ENCODE data around the gene ZSCAN5A. TPM values are rescaled to one million over a fixed set of nuclear protein-coding genes. Genes with fewer than 3 reads are reported as not detected.

The ZSCAN5A gene
- polyA plus RNA-seq, 1 of the 3 experiments (the other 2 are of a cell fraction) = 6.8 TPM

- H3K4me2 ChIP-seq = no peak overlapping the region
- peak; percentile 26; the same call in 1 of the 2 replicates for TF ChIP-seq FOSL2 (IDR thresholded peaks at IDR 0.05; ENCODE audit: borderline replicate concordance, low read depth)
- TF ChIP-seq MAX (IDR thresholded peaks at IDR 0.05; ENCODE audit: low read depth) = no peak
- POLR2A ChIA-PET = no interaction called here
- H3K4me1 ChIP-seq (ENCODE audit: control insufficient read depth in 1 of 2, insufficient read depth in 2 of 2, low read depth in 1 of 2, low read length in 1 of 2) = peaks cover 12 to 22% of the 10 kb centered on the region in 2 experiments
- 31% methylated on average over 6 of the region's 6 CpGs for WGBS (ENCODE audit: low lambda C conversion rate)
- H3K36me3 ChIP-seq (replicated peaks in 1 of 2; ENCODE audit: control insufficient read depth in 1 of 2, insufficient read depth in 2 of 2, low read length in 1 of 2) = peaks cover 0 to 7% of the 10 kb centered on the region in 2 experiments
- no peaks in the 10 kb centered on the region for H3K79me2 ChIP-seq (ENCODE audit: insufficient read depth)
- H3K27ac ChIP-seq (ENCODE audit: low read depth in 2 of 2, low read length in 1 of 2) = peak overlapping the region in 1 of 2 experiments; percentile 44; a peak in 2 of 4 replicates
- DNase-seq = no peak
- H3K27me3 ChIP-seq (ENCODE audit: insufficient read depth) = no peaks in the 10 kb centered on the region
- H3K4me3 ChIP-seq (ENCODE audit: low read depth in 2 of 2, low read length in 1 of 2) = no peak overlapping the region
- CTCF ChIA-PET = interaction anchor here (1.7 kb wide), 1 partner anchor 21 kb away, joined by 5 read pairs; no protein-coding TSS in a partner anchor
- H3K9me2 ChIP-seq = no peaks in the 10 kb centered on the region
- no peaks in the 10 kb centered on the region for H4K20me1 ChIP-seq (ENCODE audit: insufficient read depth)
- H3K9me3 ChIP-seq = no peaks in the 10 kb centered on the region
- H2AFZ ChIP-seq (ENCODE audit: low read depth) = no peak overlapping the region
- H3K9ac ChIP-seq = no peak overlapping the region
- peaks cover 35% of the 10 kb centered on the region for H3F3A ChIP-seq (replicated peaks; ENCODE audit: insufficient read depth)
Observed at GRCh38 chr19:56273563-56274117, 41.0 kb downstream of the ZSCAN5A start.

DNA sequence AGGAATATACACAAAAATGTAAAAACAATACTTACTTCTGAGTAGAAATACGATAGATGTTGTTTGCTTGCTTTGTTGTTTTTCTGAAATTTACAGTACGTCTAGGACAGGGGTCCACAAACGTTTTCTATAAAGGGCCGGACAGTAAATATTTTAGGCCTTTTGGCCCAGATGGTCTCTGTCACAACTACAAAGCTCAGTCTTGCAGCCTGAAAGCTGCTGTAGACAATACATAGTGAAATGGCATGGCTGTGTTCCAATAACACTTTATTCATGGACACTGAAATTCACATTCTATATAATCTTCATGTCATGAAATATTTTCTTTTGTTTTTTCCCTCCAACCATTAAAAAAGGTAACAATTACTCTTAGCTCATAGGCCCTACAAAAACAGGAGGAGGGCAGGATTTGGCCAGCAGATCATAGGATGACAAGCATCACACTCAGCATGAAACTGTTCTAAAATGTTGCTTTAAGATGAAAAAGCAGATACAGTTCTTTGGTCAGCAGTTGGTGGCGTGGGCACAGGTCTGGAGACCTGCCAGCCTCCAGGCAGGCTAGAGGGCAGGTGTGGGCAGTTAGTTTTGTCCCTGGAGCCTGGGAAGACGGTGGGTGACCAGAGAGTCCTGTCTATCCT lies 42.4 kb downstream of the ZSCAN5A start, which contains the start of gene EDDM13:
Gene EDDM13, plus strand, starts transcription at position 588 of the 638 bp plus-strand sequence. CDS start 87 bp downstream, outside the sequence.
- peak; percentile 12 for DNase-seq
- H3K27ac ChIP-seq (ENCODE audit: low read depth in 2 of 2, low read length in 1 of 2) = peak within 1 kb of the TSS in 1 of 2 experiments; percentile 44; a peak in 2 of 4 replicates
- no peak within 1 kb of the TSS for H3K9ac ChIP-seq
- WGBS (ENCODE audit: low lambda C conversion rate) = 58% methylated on average over 6 of the region's 6 CpGs
- H2AFZ ChIP-seq (ENCODE audit: low read depth) = no peak within 1 kb of the TSS
- no peaks in the 10 kb centered on the region for H3K27me3 ChIP-seq (ENCODE audit: insufficient read depth)
- ChIA-PET CTCF (interaction anchor here (1.0 to 3.5 kb wide), 4 partner anchors 11 to 48 kb away, joined by 3 to 20 read pairs (median 3); no protein-coding TSS in a partner anchor), POLR2A (no interaction called here)
- H3K9me3 ChIP-seq = no peaks in the 10 kb centered on the region
- H3K36me3 ChIP-seq (replicated peaks in 1 of 2; ENCODE audit: control insufficient read depth in 1 of 2, insufficient read depth in 2 of 2, low read length in 1 of 2) = peaks cover 0 to 4% of the 10 kb centered on the region in 2 experiments
- peaks cover 35% of the 10 kb centered on the region for H3F3A ChIP-seq (replicated peaks; ENCODE audit: insufficient read depth)
- peaks cover 12 to 22% of the 10 kb centered on the region in 2 experiments for H3K4me1 ChIP-seq (ENCODE audit: control insufficient read depth in 1 of 2, insufficient read depth in 2 of 2, low read depth in 1 of 2, low read length in 1 of 2)
- no peaks in the 10 kb centered on the region for H4K20me1 ChIP-seq (ENCODE audit: insufficient read depth)
- H3K4me2 ChIP-seq = no peak within 1 kb of the TSS
- H3K79me2 ChIP-seq (ENCODE audit: insufficient read depth) = no peaks in the 10 kb centered on the region
- no peak within 1 kb of the TSS for H3K4me3 ChIP-seq (ENCODE audit: low read depth in 2 of 2, low read length in 1 of 2)
- no peaks in the 10 kb centered on the region for H3K9me2 ChIP-seq
- TF ChIP-seq MAX (IDR thresholded peaks at IDR 0.05; ENCODE audit: low read depth) (no peak), TAF1 (IDR thresholded peaks at IDR 0.05; ENCODE audit: borderline replicate concordance, low read depth, low read length) (no peak), ZBTB33 (IDR thresholded peaks at IDR 0.05; ENCODE audit: borderline replicate concordance, low read depth) (no peak), GATA2 (CRISPR knock-in tag; IDR thresholded peaks at IDR 0.05) (no peak), EP300 (IDR thresholded peaks at IDR 0.05; ENCODE audit: borderline replicate concordance in 1 of 2, low read depth in 1 of 2, low read length in 1 of 2) (no peak), YY1 (IDR thresholded peaks at IDR 0.05; ENCODE audit: low read depth) (no peak), RAD21 (IDR thresholded peaks at IDR 0.05; ENCODE audit: low read length) (no peak), EZH2phosphoT487 (IDR thresholded peaks at IDR 0.05; ENCODE audit: borderline replicate concordance, low read depth) (no peak), GABPA (IDR thresholded peaks at IDR 0.05; ENCODE audit: low read depth) (no peak), USF2 (IDR thresholded peaks at IDR 0.05; ENCODE audit: borderline replicate concordance, low read depth, low read length) (no peak), REST (IDR thresholded peaks at IDR 0.05; ENCODE audit: low read depth, low read length) (no peak), MEF2A (IDR thresholded peaks at IDR 0.05; ENCODE audit: borderline replicate concordance, low read depth) (no peak), FOSL2 (IDR thresholded peaks at IDR 0.05; ENCODE audit: borderline replicate concordance, low read depth) (no peak)
- TF ChIP-seq, protein P1, sequence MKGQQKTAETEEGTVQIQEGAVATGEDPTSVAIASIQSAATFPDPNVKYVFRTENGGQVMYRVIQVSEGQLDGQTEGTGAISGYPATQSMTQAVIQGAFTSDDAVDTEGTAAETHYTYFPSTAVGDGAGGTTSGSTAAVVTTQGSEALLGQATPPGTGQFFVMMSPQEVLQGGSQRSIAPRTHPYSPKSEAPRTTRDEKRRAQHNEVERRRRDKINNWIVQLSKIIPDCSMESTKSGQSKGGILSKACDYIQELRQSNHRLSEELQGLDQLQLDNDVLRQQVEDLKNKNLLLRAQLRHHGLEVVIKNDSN (IDR thresholded peaks at IDR 0.05; ENCODE audit: borderline replicate concordance, low read depth) = no peak
- TF ChIP-seq, protein P2, sequence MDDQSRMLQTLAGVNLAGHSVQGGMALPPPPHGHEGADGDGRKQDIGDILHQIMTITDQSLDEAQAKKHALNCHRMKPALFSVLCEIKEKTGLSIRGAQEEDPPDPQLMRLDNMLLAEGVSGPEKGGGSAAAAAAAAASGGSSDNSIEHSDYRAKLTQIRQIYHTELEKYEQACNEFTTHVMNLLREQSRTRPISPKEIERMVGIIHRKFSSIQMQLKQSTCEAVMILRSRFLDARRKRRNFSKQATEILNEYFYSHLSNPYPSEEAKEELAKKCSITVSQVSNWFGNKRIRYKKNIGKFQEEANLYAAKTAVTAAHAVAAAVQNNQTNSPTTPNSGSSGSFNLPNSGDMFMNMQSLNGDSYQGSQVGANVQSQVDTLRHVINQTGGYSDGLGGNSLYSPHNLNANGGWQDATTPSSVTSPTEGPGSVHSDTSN (IDR thresholded peaks at IDR 0.05) = no peak
